GM13977 (cell line): ENCODE measurements around the gene BCL11A.

Experiments used
- DNase-seq: peaks from one replicate; pipeline ENCODE4 v3.0.0; 2012; ENCODE audit warnings: low spot score
- in situ Hi-C: fragments of 300-500 bp; cut with MboI; formaldehyde crosslinking; loops from one replicate; pipeline ENCODE4 v1.12.0; 2022; ENCODE audit warnings: low sequenced_read_pairs, low pct_unique_long_range_greater_than_20kb, mixed read lengths, inconsistent platforms; ENCODE audit not compliant: unreplicated experiment
- TF ChIP-seq, protein P1 (sequence below): IDR thresholded peaks from 2 replicates; pipeline ENCODE4 v1.5.1; 2012; ENCODE audit warnings: mild to moderate bottlenecking, control low read depth; ENCODE audit not compliant: insufficient read depth; ENCODE audit errors: extremely low read depth, missing control alignments

Gene BCL11A

DNA sequence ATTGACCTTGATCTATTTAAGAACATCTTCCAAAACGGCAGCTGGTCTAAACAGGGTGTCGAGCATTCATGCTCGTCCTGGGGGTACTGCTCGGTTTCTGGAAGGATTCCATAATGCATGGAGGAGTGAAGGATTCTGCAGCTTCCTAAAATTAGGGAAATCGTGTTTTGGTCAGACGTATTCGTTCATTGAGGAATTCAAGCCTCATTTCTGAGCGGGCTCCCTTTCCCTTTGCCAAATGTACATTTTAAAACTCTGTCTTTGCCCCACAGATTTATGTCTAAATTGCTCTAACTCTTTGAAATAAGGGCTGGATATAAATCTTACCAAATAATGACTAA is 144.0 kb downstream of the BCL11A start:
- no peak for DNase-seq
- TF ChIP-seq, protein P1, sequence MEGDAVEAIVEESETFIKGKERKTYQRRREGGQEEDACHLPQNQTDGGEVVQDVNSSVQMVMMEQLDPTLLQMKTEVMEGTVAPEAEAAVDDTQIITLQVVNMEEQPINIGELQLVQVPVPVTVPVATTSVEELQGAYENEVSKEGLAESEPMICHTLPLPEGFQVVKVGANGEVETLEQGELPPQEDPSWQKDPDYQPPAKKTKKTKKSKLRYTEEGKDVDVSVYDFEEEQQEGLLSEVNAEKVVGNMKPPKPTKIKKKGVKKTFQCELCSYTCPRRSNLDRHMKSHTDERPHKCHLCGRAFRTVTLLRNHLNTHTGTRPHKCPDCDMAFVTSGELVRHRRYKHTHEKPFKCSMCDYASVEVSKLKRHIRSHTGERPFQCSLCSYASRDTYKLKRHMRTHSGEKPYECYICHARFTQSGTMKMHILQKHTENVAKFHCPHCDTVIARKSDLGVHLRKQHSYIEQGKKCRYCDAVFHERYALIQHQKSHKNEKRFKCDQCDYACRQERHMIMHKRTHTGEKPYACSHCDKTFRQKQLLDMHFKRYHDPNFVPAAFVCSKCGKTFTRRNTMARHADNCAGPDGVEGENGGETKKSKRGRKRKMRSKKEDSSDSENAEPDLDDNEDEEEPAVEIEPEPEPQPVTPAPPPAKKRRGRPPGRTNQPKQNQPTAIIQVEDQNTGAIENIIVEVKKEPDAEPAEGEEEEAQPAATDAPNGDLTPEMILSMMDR, result no peak
- in situ Hi-C loops, result no loop called here

GRCh38 chr2:60408811-60409530 is 144.5 kb downstream of the BCL11A start:
- in situ Hi-C loops, result no loop called here
- TF ChIP-seq, protein P1, result no peak
- DNase-seq, result no peak

- TF ChIP-seq, protein P1, result no peak
- in situ Hi-C loops, result no loop called here
- DNase-seq, result no peak
Measured at GRCh38 chr2:60408207-60408606, 145.2 kb downstream of the BCL11A start.

DNA sequence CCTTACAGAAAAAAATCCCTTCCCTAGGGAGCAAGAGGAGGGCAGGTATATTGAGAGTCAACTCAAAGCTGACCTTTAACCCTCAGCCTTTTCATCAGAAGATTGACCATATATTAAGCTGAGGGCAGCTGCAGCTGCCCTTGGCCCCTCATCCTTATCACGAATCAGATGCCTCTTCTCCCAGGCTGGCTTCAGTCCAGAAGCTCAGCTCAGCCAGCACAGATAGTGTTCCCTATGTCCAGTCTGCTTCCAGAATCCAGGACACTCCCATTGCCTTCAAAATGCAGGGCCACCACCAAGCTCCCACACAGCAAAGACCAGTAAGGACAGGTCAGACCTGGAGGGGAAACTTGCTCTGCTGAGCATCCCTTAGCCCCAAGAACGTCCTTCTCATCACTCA is 146.1 kb downstream of the BCL11A start:
- in situ Hi-C loops, result no loop called here
- TF ChIP-seq, protein P1, result no peak
- DNase-seq, result no peak

- no peak for DNase-seq
- TF ChIP-seq, protein P1, result no peak
- in situ Hi-C loops, result no loop called here
Measured at GRCh38 chr2:60406192-60406591, 147.3 kb downstream of the BCL11A start.

DNA sequence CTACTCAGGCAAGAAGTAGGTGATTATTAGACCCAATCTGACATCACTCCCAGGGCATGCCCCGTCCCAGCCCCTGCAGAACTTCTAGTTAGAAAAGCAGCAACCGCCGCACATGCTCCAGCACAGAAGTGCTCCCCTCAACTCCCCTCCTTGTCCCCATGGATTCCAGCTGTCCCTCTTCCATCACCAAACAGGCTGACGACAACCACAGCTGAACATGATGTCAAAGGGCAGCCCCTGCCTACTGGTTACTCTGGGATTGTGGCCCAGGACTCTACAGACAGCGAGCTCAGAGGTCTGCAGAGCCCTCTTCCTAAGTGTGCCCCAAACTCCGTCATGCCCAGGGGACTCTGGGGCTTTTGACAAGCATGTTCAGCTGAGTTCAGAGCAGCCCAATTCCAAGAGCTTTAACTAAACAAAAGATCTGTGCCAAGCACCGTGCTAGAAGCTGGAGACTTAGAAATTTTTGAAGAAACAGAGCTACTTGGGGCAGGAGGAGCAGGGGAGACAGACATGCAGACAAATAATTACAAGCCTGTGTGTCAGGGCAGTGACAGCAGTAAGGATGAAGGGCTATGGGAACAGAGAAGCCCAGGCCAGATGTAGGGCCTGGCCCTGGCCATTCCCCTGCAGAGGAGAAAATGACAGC is 148.1 kb downstream of the BCL11A start:
- DNase-seq, result no peak
- in situ Hi-C loops, result no loop called here
- TF ChIP-seq, protein P1, result no peak
